Endothelial cell of umbilical vein (primary cell): ENCODE results near the gene RAMP2. TPM values are rescaled to one million over a fixed set of nuclear protein-coding genes. Genes with fewer than 3 reads are reported as not detected.

Source experiments
- BruUV-seq: library from RNA; stranded (reverse); fragments of 400-500 nt; replicated peaks from 2 replicates; lab custom pipeline; 2021; lab: Mats Ljungman, UMichigan
- CTCF ChIA-PET: fragments of 300-600, 350-600 bp; sonication (Branson Sonifier 250); formaldehyde crosslinking; loops from one replicate; lab custom pipeline; 2021; ENCODE audit warnings: antibody characterized with exemption, inconsistent platforms; lab: Charles Lee
- POLR2A ChIA-PET: fragments of 300-600, 350-600 bp; sonication (Branson Sonifier 250); formaldehyde crosslinking; loops from one replicate; lab custom pipeline; 2021; ENCODE audit warnings: antibody characterized with exemption, inconsistent platforms; lab: Charles Lee
- DNase-seq: peaks from one replicate; pipeline ENCODE4 v3.0.0-alpha.2; 2011; ENCODE audit warnings: low read depth, low spot score
- FAIRE-seq: peaks from 2 replicates; lab custom pipeline; 2011; peaks lifted over from hg19 to GRCh38; lab: Jason Lieb, UNC
- H2AFZ ChIP-seq: 2 replicates; pipeline ENCODE4 v1.6.0; 2012; ENCODE audit warnings: low read depth, low read length, control low read depth, inconsistent platforms
- H3K27ac ChIP-seq: 2 replicates; pipeline ENCODE4 v1.5.1; 2011; ENCODE audit warnings: low read depth, mild to moderate bottlenecking, control low read depth, low read length, moderate library complexity; ENCODE audit not compliant: insufficient read depth
- H3K27me3 ChIP-seq, 2 experiments: 2 replicates each; pipeline versions ENCODE4 v1.6.0 to v1.6.1; 2011; ENCODE audit warnings: low read length in 2 of 2, mixed read lengths in 1 of 2; ENCODE audit not compliant: control insufficient read depth in 2 of 2, insufficient read depth in 2 of 2
- H3K36me3 ChIP-seq, 2 experiments: 2 replicates in 1 of 2; 3 replicates in 1 of 2; pipeline ENCODE4 v1.5.1; 2011; ENCODE audit warnings: low read length in 2 of 2, mild to moderate bottlenecking in 1 of 2, moderate library complexity in 1 of 2; ENCODE audit not compliant: control insufficient read depth in 2 of 2, insufficient read depth in 2 of 2; ENCODE audit errors: extremely low read depth in 1 of 2
- H3K4me1 ChIP-seq: 3 replicates; pipeline ENCODE4 v1.5.1; 2011; ENCODE audit warnings: mild to moderate bottlenecking, low read length; ENCODE audit not compliant: control insufficient read depth, insufficient read depth; ENCODE audit errors: extremely low read depth
- H3K4me2 ChIP-seq: 2 replicates; pipeline ENCODE4 v1.6.1; 2011; ENCODE audit warnings: low read length, control low read depth, mixed read lengths; ENCODE audit not compliant: insufficient read depth
- H3K4me3 ChIP-seq, 3 experiments: fragments of 200-600 bp in 1 of 3; sonication (generic), shearing (Covaris generic) in 1 of 3; replicated peaks in 1 of 3; 2 replicates each; pipeline ENCODE4 v1.5.1; 2011 to 2016; ENCODE audit warnings: control low read depth in 3 of 3, low read length in 3 of 3, mild to moderate bottlenecking in 2 of 3, inconsistent platforms in 1 of 3, low read depth in 1 of 3, moderate library complexity in 1 of 3; ENCODE audit not compliant: insufficient read depth in 1 of 3
- H3K79me2 ChIP-seq: 2 replicates; pipeline ENCODE4 v1.6.0; 2012; ENCODE audit warnings: low read length, inconsistent platforms; ENCODE audit not compliant: control insufficient read depth, insufficient read depth
- H3K9ac ChIP-seq: replicated peaks from 2 replicates; pipeline ENCODE3; 2011; ENCODE audit warnings: low read length, control low read depth; ENCODE audit not compliant: insufficient read depth; ENCODE audit errors: extremely low read depth
- H3K9me1 ChIP-seq: replicated peaks from 3 replicates; pipeline ENCODE4 v1.6.0; 2011; ENCODE audit warnings: mild to moderate bottlenecking, low read length; ENCODE audit not compliant: control insufficient read depth, insufficient read depth; ENCODE audit errors: extremely low read depth
- H3K9me3 ChIP-seq: replicated peaks from 2 replicates; pipeline ENCODE4 v1.5.1; 2012; ENCODE audit warnings: low read length, inconsistent platforms; ENCODE audit not compliant: control insufficient read depth, insufficient read depth
- H4K20me1 ChIP-seq: replicated peaks from 2 replicates; pipeline ENCODE3; 2011; ENCODE audit warnings: mild to moderate bottlenecking, low read length; ENCODE audit not compliant: control insufficient read depth, insufficient read depth; ENCODE audit errors: extremely low read depth
- CTCF ChIP-seq, 2 donors: IDR thresholded peaks; 1 replicate in 1 of 2; 2 replicates in 1 of 2; pipeline ENCODE4 v1.5.1; 2011; ENCODE audit warnings: low read length in 2 of 2, mild to moderate bottlenecking in 2 of 2, moderate library complexity in 2 of 2, control low read depth in 1 of 2, inconsistent platforms in 1 of 2, low read depth in 1 of 2; ENCODE audit not compliant: insufficient read depth in 1 of 2; ENCODE audit errors: extremely low read depth in 1 of 2
- EZH2 ChIP-seq: IDR thresholded peaks from 2 replicates; pipeline ENCODE4 v1.6.1; 2012; ENCODE audit warnings: borderline replicate concordance, low read depth, mild to moderate bottlenecking, moderate library complexity, low read length, inconsistent platforms; ENCODE audit not compliant: severe bottlenecking
- FOS ChIP-seq: IDR thresholded peaks from 2 replicates; pipeline ENCODE4 v1.6.1; 2011; ENCODE audit warnings: mild to moderate bottlenecking, low read length, moderate library complexity, borderline replicate concordance; ENCODE audit not compliant: insufficient read depth
- GATA2 ChIP-seq: IDR thresholded peaks from 2 replicates; pipeline ENCODE4 v1.7.0; 2011; ENCODE audit warnings: low read depth, mild to moderate bottlenecking, moderate library complexity, mixed read lengths, low read length; ENCODE audit not compliant: insufficient read length, insufficient read depth
- JUN ChIP-seq: IDR thresholded peaks from 2 replicates; pipeline ENCODE4 v1.6.1; 2011; ENCODE audit warnings: borderline replicate concordance, low read depth; ENCODE audit not compliant: insufficient read length, insufficient read depth
- MAX ChIP-seq: IDR thresholded peaks from 2 replicates; pipeline ENCODE4 v1.6.1; 2011; ENCODE audit not compliant: insufficient read depth, insufficient read length
- MYC ChIP-seq: IDR thresholded peaks from one replicate; pipeline ENCODE4 v1.6.1; 2011; ENCODE audit warnings: mild to moderate bottlenecking, low read depth, low read length
- POLR2A ChIP-seq: IDR thresholded peaks from 2 replicates; pipeline ENCODE4 v1.6.1; 2012; ENCODE audit warnings: low read depth, mild to moderate bottlenecking, control low read depth, low read length
- POLR2AphosphoS5 ChIP-seq: IDR thresholded peaks from 2 replicates; pipeline ENCODE4 v1.6.1; 2012; ENCODE audit warnings: low read depth, mild to moderate bottlenecking, control low read depth, low read length, moderate library complexity; ENCODE audit not compliant: insufficient read depth
- dilution Hi-C: fragments of 300-500 bp; cut with MboI; formaldehyde crosslinking; loops from one replicate; pipeline ENCODE4 v1.15.0; 2019; ENCODE audit warnings: low sequenced_read_pairs; ENCODE audit not compliant: extremely low pct_ligation_motif_present
- intact Hi-C: fragments of 100-400 bp; cut with micrococcal nuclease; formaldehyde crosslinking; loops from one replicate; pipeline ENCODE4 v1.10.0; 2022
- polyA plus RNA-seq, 4 experiments: library from polyadenylated mRNA; depleted of rRNA in 3 of 4; stranded (reverse) in 3 of 4; unstranded in 1 of 4; fragments of >200 nt; gene quantifications; 2 replicates each; pipeline versions ENCODE4 v1.2.1 to v1.2.3, GENCODE V29; 2011 to 2012; ENCODE audit warnings: missing spikeins in 1 of 4
- total RNA-seq: library from RNA; stranded (reverse); gene quantifications from 2 replicates; pipeline ENCODE4 v1.2.3, GENCODE V29; 2021

The RAMP2 gene
- total and polyA plus RNA-seq, 2 donors (not counting 3 experiments of a cell fraction or from before 2014, with no cell fraction given), result 106 to 192 TPM

DNA sequence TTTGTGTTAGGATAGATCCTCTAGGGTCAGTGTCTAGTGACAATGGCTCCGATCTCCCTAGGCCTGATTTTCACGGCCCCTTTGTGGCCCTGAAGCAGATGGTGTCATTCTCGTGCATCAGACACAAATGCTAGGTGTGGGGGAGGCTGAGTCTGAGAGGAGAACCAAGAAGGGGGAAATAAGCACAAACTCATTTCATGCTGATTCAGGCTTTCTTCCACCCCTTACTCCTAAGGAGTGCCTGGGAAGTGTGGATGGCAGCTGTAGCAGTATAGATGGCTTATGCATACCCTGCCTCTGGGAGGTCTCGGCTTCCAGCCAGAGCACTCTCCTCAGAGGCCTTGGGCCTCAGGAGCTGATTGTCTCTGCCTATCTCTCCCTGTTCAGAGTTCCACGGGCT, 17.5 kb downstream of the RAMP2 start:
- Histone ChIP-seq H3K9me3 (no peaks in the 10 kb centered on the region), H3K36me3 (peaks cover 0 to 8% of the 10 kb centered on the region in 2 experiments), H3K4me2 (no peak overlapping the region), H3K4me3 (no peak overlapping the region), H3K27me3 (peaks cover 3 to 7% of the 10 kb centered on the region in 2 experiments), H3K9ac (no peak overlapping the region), H3K27ac (no peak overlapping the region), H2AFZ (no peak overlapping the region), H3K9me1 (no peaks in the 10 kb centered on the region), H3K4me1 (peaks cover 45% of the 10 kb centered on the region), H3K79me2 (no peaks in the 10 kb centered on the region), H4K20me1 (no peaks in the 10 kb centered on the region)
- FAIRE-seq (no peak), DNase-seq (no peak)
- POLR2A ChIA-PET, result no interaction called here
- BruUV-seq, result no TSS peak
- CTCF ChIA-PET, result interaction anchor here (1.7 kb wide), 1 partner anchor 15 kb away, joined by 13 read pairs; no protein-coding TSS in a partner anchor
- intact Hi-C loops, result no loop called here
- TF ChIP-seq EZH2, result no peak
- no peak for TF ChIP-seq FOS
- no peak for TF ChIP-seq CTCF (IDR thresholded peaks at IDR 0.05; ENCODE audit: extremely low read depth in 1 of 2, insufficient read depth in 1 of 2, low read depth in 1 of 2, low read length in 2 of 2)
- no peak for TF ChIP-seq JUN
- TF ChIP-seq MAX, result no peak
- no peak for TF ChIP-seq MYC
- TF ChIP-seq POLR2AphosphoS5, result no peak
- TF ChIP-seq POLR2A, result no peak
- no peak for TF ChIP-seq GATA2
- dilution Hi-C loops, result no loop called here
